Measurements from ENCODE around the gene CWF19L2. TPM values are rescaled to one million over a fixed set of nuclear protein-coding genes. Genes with fewer than 3 reads are reported as not detected.
"Not testable (repeated sequence)": the region's sequence is repeated elsewhere in the genome, so short reads cannot be mapped to it uniquely, and the experiment has no call there.

Gene CWF19L2
- polyA plus RNA-seq, 1 donor from 2014 or later = 9.5 TPM

DNA sequence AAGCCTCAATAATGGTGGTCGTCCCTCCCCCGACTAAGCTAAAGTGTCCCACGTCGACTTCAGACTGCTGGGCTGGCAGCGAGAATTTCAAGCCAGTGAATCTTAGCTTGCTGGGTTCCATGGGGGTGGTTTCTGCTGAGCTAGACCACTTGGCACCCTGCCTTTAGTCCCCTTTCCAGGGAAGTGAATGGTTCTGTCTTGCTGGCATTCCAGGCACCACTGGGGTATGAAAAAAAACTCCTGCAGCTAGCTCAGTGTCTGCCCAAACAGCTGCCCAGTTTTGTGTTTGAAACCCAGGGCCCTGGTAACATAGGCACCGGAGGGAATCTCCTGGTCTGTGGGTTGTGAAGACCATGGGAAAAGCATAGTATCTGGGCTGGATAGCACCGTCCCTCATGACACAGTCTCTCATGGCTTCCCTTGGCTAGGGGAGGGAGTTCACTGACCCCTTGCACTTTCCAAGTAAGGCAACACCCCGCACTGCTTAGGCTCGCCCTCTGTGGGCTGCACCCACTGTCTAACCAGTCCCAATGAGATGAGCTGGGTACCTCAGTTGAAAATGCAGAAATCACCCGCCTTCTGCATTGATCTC lies 8.7 kb upstream of the CWF19L2 start:
- not testable (repeated sequence) for H3K4me1 Mint-ChIP-seq, H3K27ac Mint-ChIP-seq, H3K4me3 Mint-ChIP-seq, H3K9me3 Mint-ChIP-seq, H3K36me3 Mint-ChIP-seq
- peaks cover 21% of the 10 kb centered on the region for H3K27me3 Mint-ChIP-seq

GRCh38 chr11:107457205-107457557 lies 444 bp downstream of the CWF19L2 start:
- peak overlapping the region; percentile 87 to 99 (median 95) for H3K4me3 Mint-ChIP-seq
- H3K4me1 Mint-ChIP-seq = peaks cover 13 to 29% (median 17%) of the 10 kb centered on the region in 3 donors
- no peaks in the 10 kb centered on the region for H3K36me3 Mint-ChIP-seq
- H3K9me3 Mint-ChIP-seq = no peaks in the 10 kb centered on the region
- H3K27ac Mint-ChIP-seq = peak overlapping the region; percentile 93 to 97 (median 95)
- H3K27me3 Mint-ChIP-seq = no peaks in the 10 kb centered on the region

GRCh38 chr11:107453594-107454286 lies 3.9 kb downstream of the CWF19L2 start:
- Mint-ChIP-seq H3K9me3 (no peaks in the 10 kb centered on the region), H3K4me3 (no peak overlapping the region), H3K27ac (no peak overlapping the region), H3K4me1 (peaks cover 17 to 29% (median 22%) of the 10 kb centered on the region in 3 donors), H3K36me3 (peaks cover 5% of the 10 kb centered on the region), H3K27me3 (no peaks in the 10 kb centered on the region)

GRCh38 chr11:107446822-107447431 lies 10.7 kb downstream of the CWF19L2 start:
- H3K27me3 Mint-ChIP-seq = no peaks in the 10 kb centered on the region
- no peak overlapping the region for H3K4me3 Mint-ChIP-seq
- peaks cover 10 to 15% (median 11%) of the 10 kb centered on the region in 3 donors for H3K4me1 Mint-ChIP-seq
- H3K9me3 Mint-ChIP-seq = peaks cover 0 to 2% (median 0%) of the 10 kb centered on the region in 3 donors
- peaks cover 25% of the 10 kb centered on the region for H3K36me3 Mint-ChIP-seq
- peak overlapping the region in 1 of 3 donors; percentile 65 for H3K27ac Mint-ChIP-seq

GRCh38 chr11:107442715-107443215 lies 14.9 kb downstream of the CWF19L2 start:
- Mint-ChIP-seq H3K4me1 (peaks cover 3 to 10% (median 6%) of the 10 kb centered on the region in 3 donors), H3K27ac (no peak overlapping the region), H3K9me3 (peaks cover 0 to 2% (median 0%) of the 10 kb centered on the region in 3 donors), H3K36me3 (peaks cover 23% of the 10 kb centered on the region), H3K27me3 (no peaks in the 10 kb centered on the region), H3K4me3 (no peak overlapping the region)

GRCh38 chr11:107439586-107440167 lies 17.9 kb downstream of the CWF19L2 start:
- Mint-ChIP-seq H3K4me3 (no peak overlapping the region), H3K4me1 (no peaks in the 10 kb centered on the region), H3K9me3 (peaks cover 0 to 2% (median 0%) of the 10 kb centered on the region in 3 donors), H3K27ac (no peak overlapping the region), H3K27me3 (no peaks in the 10 kb centered on the region), H3K36me3 (peaks cover 17% of the 10 kb centered on the region)

DNA sequence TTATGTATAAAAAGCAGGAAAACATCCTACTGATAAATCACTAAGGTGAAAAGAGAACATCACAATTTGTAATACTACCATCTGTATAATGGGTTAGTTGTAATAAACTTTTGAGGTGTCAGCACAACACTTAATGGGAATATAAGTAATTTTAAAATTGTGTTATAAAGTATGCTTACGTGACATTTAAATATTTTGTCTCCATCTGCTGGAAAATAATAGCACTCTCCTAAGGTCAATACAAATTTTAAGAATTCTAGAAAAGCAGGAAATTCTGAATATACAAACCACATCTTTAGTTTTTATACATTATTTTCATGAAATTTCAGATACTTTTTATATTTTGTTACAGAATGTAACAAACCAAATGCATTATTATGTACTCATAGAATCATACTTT lies 19.5 kb downstream of the CWF19L2 start:
- no peak overlapping the region for H3K4me3 Mint-ChIP-seq
- H3K4me1 Mint-ChIP-seq = peaks cover 0 to 2% (median 0%) of the 10 kb centered on the region in 3 donors
- no peak overlapping the region for H3K27ac Mint-ChIP-seq
- H3K36me3 Mint-ChIP-seq = peaks cover 7% of the 10 kb centered on the region
- no peaks in the 10 kb centered on the region for H3K9me3 Mint-ChIP-seq
- no peaks in the 10 kb centered on the region for H3K27me3 Mint-ChIP-seq

DNA sequence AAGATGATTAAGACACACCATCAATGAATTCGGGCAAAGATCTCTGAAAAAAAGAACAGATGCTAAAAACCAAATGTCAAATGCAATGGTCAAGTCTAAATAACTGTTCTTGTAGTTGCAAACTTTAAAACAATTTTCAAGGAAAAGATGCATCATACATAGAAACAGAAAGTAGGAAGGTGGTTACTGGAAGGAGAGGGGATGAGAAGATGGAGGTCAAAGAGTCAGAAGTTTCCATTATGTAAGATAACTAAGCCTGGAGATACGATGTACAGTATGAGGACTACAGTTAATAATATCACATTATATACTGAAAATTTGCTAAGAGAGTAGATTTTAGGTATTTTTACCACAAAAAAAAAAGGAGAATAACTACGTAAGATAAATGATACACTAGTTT lies 27.1 kb downstream of the CWF19L2 start:
- Mint-ChIP-seq H3K9me3 (no peaks in the 10 kb centered on the region), H3K27ac (no peak overlapping the region), H3K4me3 (no peak overlapping the region), H3K4me1 (peaks cover 0 to 3% (median 2%) of the 10 kb centered on the region in 3 donors), H3K36me3 (peaks cover 8% of the 10 kb centered on the region), H3K27me3 (no peaks in the 10 kb centered on the region)

GRCh38 chr11:107427569-107428180 lies 29.9 kb downstream of the CWF19L2 start:
- peaks cover 0 to 3% (median 0%) of the 10 kb centered on the region in 3 donors for H3K4me1 Mint-ChIP-seq
- H3K4me3 Mint-ChIP-seq = no peak overlapping the region
- H3K27ac Mint-ChIP-seq = no peak overlapping the region
- H3K27me3 Mint-ChIP-seq = no peaks in the 10 kb centered on the region
- no peaks in the 10 kb centered on the region for H3K9me3 Mint-ChIP-seq
- peaks cover 13% of the 10 kb centered on the region for H3K36me3 Mint-ChIP-seq

- Mint-ChIP-seq H3K27me3 (no peaks in the 10 kb centered on the region), H3K9me3 (no peaks in the 10 kb centered on the region), H3K4me1 (peaks cover 0 to 9% (median 0%) of the 10 kb centered on the region in 3 donors), H3K4me3 (no peak overlapping the region), H3K27ac (no peak overlapping the region), H3K36me3 (peaks cover 16% of the 10 kb centered on the region)
Measured at GRCh38 chr11:107413352-107413751, 44.3 kb downstream of the CWF19L2 start.

- H3K4me1 Mint-ChIP-seq = peaks cover 0 to 6% (median 0%) of the 10 kb centered on the region in 3 donors
- no peak overlapping the region for H3K4me3 Mint-ChIP-seq
- H3K36me3 Mint-ChIP-seq = peaks cover 14% of the 10 kb centered on the region
- H3K9me3 Mint-ChIP-seq = peaks cover 0 to 6% (median under 1%) of the 10 kb centered on the region in 3 donors
- no peaks in the 10 kb centered on the region for H3K27me3 Mint-ChIP-seq
- no peak overlapping the region for H3K27ac Mint-ChIP-seq
Measured at GRCh38 chr11:107408762-107409211, 48.8 kb downstream of the CWF19L2 start.

DNA sequence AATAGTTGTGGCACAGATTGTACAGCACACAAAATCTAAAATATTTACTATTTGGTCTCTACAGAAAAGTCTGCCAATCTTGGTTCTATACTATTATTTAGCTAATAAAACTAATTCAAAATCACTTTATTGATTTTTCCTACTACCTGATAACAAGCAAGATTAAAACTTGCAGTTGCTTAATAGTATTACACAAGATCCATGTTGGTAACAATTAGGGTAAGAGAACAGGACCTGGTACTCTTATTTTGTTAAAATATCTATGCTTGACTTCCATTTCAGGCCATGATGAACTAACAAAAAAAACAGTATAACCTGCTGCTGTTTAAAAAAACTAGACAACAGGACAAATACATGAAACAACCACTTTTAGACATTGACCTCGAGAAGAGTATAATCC lies 52.4 kb downstream of the CWF19L2 start:
- Mint-ChIP-seq H3K27ac (no peak overlapping the region), H3K36me3 (peaks cover 22% of the 10 kb centered on the region), H3K9me3 (peaks cover 4 to 12% (median 11%) of the 10 kb centered on the region in 3 donors), H3K4me1 (peaks cover 0 to 1% (median 0%) of the 10 kb centered on the region in 3 donors), H3K4me3 (no peak overlapping the region), H3K27me3 (no peaks in the 10 kb centered on the region)

DNA sequence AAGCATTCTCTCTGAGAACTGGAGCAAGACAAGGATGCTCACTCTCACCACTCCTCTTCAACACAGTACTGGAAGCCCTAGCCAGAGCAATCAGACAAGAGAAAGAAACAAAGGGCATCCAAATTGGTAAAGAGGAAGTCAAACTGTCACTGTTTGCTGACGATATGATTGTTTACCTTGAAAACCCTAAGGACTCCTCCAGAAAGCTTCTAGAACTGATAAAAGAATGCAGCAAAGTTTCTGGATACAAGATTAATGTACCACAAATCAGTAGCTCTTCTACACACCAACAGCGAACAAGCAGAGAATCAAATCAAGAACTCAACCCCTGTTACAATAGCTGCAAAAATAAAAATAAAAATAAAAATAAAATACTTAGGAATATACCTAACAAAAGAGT lies 56.5 kb downstream of the CWF19L2 start:
- H3K4me3 Mint-ChIP-seq, H3K27me3 Mint-ChIP-seq, H3K27ac Mint-ChIP-seq, H3K4me1 Mint-ChIP-seq: not testable (repeated sequence)
- Mint-ChIP-seq H3K36me3 (peaks cover 45% of the 10 kb centered on the region), H3K9me3 (peaks cover 7 to 23% (median 11%) of the 10 kb centered on the region in 3 donors)

- Mint-ChIP-seq H3K4me1 (peaks cover 0 to 3% (median 0%) of the 10 kb centered on the region in 3 donors), H3K9me3 (peaks cover 5 to 11% (median 5%) of the 10 kb centered on the region in 3 donors), H3K36me3 (peaks cover 44% of the 10 kb centered on the region), H3K27ac (no peak overlapping the region), H3K4me3 (no peak overlapping the region), H3K27me3 (no peaks in the 10 kb centered on the region)
Measured at GRCh38 chr11:107397357-107397756, 60.3 kb downstream of the CWF19L2 start.

GRCh38 chr11:107392611-107393010 lies 65.0 kb downstream of the CWF19L2 start:
- no peaks in the 10 kb centered on the region for H3K9me3 Mint-ChIP-seq
- H3K36me3 Mint-ChIP-seq = peaks cover 22% of the 10 kb centered on the region

More at GRCh38 chr11:107392611-107393010, 65.0 kb downstream of the CWF19L2 start:
- H3K4me3 Mint-ChIP-seq = no peak overlapping the region
- no peak overlapping the region for H3K27ac Mint-ChIP-seq
- H3K27me3 Mint-ChIP-seq = no peaks in the 10 kb centered on the region
- peaks cover 0 to 5% (median 3%) of the 10 kb centered on the region in 3 donors for H3K4me1 Mint-ChIP-seq

Data from IgD-negative memory B cell (primary cell).